Dermis microvascular lymphatic vessel endothelial cell (primary cell): ENCODE measurements around the gene TMEM182. TPM values are rescaled to one million over a fixed set of nuclear protein-coding genes. Genes with fewer than 3 reads are reported as not detected.
A peak's percentile ranks its signal among the peaks of the same experiment; 100 is the strongest.

Experiments
- DNase-seq, 2 donors: peaks; one replicate each; pipeline versions ENCODE4 v3.0.0 to v3.0.0-alpha.2; 2010; ENCODE audit warnings: low read depth in 2 of 2
- total RNA-seq: library from RNA; depleted of rRNA; stranded (reverse); fragments of >200 nt; gene quantifications from 2 replicates; pipeline ENCODE4 v1.2.1, GENCODE V29; 2014

Gene TMEM182, protein sequence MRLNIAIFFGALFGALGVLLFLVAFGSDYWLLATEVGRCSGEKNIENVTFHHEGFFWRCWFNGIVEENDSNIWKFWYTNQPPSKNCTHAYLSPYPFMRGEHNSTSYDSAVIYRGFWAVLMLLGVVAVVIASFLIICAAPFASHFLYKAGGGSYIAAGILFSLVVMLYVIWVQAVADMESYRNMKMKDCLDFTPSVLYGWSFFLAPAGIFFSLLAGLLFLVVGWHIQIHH
- total RNA-seq, result 0.39 and 1.0 TPM in 2 replicates

DNA sequence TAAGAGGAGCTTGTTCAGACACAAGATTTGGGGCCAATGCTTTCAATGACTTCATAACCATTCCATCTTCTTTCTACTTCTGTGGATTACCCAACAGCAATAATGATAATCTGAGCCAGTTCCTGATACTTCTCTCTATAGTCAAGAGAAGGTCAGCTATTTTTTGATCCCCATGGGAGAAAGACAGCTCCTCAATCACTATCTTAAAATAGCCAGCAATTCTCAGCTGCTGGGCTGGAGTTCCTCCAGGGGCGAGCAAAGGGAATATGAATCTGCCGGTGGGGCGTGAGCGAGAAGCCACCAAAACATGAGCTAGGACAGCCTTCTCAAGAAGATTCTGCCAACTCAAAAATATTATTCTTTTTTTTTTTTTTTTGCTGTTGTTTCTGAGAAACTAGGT, at the start of gene TMEM182:
Gene TMEM182 (plus strand): TSS at position 269 of the 400 bp plus-strand sequence. CDS start 187 bp downstream, outside the sequence.
- DNase-seq, result no peak

DNA sequence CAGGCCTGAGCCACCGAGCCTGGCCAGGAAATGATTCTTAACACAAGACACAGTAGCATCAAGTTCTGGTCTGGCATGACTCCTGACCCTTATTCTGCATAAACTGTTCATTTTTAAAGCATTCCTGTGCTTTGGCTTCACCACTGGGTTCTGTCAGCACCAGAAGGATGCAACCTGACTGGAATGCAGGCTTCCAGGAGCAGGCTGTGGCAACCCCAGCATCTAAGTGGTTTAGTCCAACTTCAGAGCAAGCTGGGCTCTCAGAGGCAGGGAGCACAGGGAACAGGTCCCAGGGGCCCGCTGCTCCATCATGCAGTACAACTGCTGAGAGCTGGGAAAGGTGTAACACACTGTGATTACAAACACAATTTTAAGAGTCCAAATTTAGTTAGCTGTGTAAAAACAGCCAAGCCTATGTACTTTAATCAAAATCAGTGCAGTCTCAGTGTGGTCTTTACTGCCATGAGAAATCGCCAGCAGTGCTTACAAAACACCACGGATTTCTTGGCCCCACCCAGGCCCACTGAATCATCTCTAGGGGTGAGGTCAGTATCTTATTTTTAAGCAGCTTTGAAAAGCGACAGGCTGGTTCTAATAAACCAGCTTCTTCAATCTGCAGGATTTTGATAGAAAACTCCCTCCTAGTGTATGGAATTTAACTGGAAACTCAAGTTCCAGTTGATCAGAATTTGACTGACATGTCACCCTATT, 44.4 kb upstream of the TMEM182 start:
- no peak for DNase-seq

DNA sequence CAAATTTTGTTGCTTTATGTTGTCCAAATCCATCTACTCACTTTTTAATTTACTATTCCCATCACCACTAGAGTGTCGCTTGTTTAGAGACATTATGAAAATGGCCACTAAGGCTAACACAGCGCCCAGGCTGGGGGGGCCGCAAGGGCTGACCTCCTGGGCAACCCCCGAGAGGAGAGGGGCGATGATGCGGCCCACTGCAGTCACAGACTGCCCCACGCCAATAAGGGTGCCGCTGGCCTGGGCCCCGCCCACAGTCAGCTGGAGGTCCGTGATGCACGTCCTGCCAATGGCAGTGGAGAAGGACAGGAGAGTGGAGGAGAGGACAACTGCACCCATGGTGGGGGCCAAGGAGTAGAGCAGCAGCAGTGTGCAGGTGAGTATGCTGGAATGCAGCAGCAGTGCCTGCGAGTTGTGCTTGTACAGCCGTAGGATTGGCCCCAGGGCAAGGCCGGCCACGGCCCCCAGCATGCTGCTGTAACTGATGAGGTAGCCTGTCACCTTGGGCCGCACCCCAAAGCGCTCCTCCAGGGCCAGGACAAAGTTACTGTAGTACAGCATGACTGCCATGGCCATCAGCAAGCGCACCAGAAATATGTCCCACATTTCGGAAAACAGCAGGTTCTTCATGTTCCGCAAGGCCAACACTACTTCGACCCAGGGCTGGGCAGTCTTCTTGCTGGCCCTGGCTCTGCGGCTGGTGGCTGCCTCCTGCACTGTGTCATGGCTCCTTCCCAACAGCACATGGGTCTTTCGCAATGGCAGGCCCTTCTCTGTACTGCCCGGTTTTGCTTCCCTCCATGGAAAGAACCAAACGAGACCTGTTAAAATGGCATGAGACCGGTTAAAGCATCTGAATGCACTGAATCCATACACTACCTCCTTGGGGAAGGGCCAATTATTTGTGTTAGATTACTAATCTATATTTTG, 43.2 kb upstream of the TMEM182 start:
- DNase-seq, result no peak

DNA sequence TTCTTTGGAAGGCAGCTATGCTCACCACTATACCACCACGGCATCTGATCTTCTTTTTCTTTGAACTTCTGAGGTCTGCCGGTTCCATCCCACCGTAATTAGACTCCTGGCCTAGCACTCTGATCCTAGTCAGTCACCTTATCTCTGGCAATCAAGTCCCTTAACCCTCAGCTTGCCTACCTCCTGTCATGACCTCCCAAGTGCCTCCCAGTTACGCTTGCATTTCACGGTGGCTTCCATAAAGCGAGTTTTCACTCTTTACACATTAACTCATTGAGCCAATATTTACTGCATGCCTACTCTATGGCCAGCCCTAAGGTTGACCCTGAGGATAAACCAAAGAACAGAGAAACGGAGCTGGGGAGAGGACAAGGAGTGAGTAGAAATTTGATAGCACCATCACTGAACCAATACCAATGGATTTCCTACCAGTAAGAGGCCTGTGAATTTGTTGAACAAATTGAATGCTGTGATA, 37.8 kb upstream of the TMEM182 start:
- DNase-seq, result no peak

DNA sequence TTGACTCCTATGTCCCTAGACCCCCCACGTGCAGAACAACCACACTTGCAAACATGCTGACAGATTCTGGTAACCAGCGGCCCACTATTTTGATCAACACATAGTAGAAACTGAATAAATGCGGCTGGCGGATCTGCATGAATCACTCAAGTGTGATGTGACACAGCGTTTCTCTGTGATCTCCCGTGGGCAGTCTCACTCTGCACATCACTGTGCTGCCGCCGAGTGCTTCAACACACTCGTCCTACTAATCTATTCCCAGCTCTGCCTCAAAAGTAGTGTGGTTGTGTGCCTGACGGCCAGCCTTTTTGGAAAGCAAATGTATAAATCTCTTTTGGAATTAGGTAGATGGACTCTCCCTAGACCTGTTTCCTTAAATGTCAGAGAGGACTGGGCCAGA, 37.3 kb upstream of the TMEM182 start:
- DNase-seq, result no peak

DNA sequence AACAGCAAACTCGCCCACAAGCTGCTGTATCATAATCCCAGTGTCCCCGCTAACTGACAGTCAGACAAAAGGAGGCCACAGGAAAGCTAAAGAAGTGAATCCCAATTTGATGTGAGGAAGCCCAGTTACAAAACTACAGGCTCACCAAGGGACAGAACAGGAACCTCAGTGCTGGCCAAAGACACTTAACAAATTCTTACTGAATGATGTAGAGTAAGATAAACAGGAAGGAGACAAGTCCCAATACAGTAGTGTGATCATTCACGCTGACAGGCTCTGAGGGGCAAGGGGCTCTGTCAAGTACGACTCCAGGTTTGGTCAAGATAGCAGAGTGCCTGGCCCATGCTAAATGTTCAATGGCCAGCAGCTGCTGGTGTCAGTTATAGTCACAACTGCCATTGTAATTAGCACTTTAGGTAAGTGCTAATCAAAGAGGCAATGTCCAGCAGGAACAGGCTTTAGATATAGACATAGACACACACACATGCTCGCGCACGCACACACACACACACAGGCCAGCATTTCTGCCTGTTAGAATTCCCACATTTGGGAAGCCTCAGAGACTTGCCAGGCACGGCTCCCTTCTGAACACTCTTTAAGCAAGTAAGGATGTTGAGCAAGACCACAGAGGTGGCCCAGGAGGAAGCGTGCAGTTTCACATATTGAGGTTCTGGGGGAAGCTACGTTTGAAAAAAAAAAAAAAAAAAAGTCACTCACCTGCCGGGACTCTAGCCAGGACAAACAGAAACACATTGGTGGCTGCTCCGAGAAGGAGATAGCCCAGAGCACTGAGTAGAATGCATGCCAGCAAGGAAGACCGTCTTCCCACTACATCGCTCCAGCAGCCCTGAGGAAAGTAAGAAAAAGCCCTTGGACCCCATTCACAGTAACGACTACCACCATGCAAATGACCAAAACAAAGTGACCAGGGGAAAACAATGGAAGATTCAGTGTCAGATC, 35.4 kb upstream of the TMEM182 start:
- no peak for DNase-seq

DNA sequence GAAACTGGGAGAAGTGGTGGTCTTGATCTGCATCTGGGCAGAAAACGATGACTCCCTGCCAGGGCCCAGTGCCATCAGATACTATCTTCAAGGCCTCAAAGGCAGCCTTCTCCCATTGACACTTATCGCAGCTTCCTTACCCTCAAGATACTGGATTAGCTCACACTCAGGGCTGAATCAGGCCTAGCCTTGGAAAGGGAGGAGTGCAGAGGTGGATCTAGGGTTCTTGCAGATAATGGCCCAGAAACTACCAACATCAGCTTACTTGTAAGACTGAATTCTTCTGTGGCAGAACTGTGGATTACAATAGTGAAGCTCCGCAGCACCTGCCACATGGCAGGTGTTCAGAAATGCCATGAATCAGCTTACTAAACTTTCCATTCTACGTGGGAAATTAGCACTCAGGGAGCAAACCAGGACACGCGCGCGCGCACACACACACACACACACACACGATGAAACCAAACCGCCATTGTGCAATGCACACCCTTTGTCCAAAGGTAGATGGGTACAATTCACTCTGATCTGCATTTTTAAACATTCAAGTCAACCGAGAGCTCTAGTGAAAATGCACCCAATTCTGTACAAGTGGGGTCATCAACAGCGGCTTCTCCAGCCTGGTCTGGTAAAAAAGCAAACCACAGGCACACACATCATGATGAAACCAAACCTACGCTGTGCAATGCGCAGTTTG, 26.3 kb upstream of the TMEM182 start:
- DNase-seq, result no peak

DNA sequence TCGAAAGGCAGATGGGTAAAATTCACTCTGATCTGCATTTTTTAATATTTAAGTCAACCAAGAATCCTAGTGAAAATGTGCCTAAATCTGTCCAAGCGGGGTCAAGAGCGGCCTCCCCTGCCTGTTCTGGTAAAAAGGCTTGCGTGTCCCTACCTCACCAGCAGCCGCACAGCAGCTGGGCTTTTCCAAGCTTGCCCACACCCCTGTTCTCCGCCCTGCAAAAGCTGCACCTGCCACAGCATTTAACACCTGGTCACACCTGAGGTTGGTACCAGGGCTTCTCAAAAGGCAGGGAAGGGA, 25.8 kb upstream of the TMEM182 start:
- no peak for DNase-seq

DNA sequence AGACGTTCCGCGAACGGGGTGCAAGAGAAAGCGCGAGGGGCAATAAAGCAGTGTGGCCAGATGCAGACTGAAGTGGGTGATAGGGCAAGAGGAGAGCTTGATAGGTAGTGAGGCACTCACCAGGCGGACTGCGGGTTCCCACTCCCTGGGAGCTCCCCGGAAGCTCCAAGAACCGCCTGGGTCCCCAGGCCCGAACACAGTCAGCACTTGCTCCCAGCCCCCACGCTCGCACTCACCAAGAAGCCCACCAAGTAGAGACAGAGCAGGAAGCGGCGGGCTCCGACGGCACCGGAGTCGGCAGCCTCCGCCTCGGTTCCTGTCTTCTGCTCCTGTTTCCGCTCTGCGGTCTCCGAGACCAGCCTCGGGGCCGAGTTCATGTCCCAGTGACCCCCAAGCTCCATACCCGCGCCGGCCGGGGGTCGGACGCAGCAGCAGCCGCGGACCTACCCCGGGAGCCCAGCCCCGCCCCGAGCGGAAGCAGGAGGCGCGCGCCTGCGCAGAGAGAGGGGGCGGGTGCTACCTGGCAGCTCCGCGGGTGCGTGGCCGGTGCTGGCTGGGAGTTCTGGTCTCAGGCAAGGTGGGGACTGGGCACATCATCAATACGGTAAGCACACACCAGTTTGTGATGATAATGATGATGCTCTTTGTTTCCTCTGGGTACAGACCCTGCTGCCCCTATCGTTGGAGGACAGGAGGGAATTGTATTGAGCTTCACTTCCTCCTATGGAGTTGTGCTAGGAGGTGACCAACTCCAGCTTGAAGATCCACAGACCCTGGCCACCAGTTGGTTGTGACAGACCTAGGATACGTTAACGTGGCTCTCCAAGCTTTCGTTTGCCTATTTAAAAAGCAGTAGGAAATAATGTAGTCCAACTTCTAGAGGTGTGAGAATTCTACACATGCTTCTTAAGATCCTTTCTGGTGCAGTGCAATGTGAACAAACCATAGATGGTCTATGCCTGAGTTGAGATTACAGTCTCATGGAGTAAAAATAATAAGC, 25.1 kb upstream of the TMEM182 start:
- peak; percentile 28 to 65 for DNase-seq

DNA sequence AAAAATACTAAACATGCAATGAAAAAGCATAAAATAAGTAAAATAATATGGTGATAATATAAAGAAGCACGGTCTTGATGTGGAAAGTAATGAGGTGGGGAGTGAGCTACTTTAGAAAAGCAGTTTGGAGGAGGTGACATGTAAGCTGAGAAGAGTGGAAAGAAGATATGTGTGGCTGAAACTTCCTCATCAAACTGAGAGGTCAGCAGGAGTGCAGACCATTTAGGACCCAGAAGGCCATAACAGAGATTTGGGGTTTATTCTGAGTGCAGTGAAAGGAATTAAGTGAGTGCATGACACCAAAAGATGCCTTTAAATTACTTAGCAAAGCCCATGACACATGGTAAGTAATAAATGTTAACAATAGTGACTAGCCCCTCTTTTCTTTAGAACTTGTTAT, 24.4 kb upstream of the TMEM182 start:
- DNase-seq, result no peak

DNA sequence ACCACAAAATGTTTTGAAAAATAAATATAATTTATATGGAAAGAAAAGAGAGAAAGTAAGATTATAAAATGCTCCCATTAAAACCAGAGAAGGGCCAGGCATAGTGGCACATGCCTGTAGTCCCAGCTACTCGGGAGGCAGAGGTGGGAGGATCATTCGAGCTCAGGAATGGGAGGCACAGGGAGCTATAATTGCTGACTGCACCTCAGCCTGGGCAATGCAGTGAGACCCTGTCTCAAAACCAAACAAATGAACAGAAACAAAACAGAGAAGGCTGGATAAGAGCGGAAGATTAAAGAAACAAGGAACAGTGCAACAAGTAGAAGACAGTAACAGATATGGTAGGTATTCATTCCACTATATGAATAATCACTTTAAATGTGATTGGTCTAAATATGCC, 18.6 kb upstream of the TMEM182 start:
- no peak for DNase-seq

DNA sequence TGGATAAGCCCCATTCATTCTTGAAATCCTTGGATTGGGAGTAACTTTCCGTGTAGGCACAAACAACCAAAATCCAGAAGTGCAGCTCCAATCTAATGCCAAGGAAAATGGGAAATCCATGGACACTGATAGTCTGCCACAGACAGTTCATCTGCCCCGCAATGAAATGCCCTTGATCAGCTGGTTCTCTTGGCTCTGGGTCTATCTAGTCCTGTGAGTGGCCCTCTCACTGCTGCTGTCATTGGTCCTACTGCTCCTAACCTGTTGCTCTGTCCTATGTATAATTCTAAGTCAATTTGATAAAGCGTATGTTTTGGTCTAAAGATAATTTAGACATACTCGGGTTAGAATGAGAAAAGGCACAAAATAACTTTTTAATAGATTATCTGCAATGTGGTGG, 13.7 kb upstream of the TMEM182 start:
- no peak for DNase-seq

DNA sequence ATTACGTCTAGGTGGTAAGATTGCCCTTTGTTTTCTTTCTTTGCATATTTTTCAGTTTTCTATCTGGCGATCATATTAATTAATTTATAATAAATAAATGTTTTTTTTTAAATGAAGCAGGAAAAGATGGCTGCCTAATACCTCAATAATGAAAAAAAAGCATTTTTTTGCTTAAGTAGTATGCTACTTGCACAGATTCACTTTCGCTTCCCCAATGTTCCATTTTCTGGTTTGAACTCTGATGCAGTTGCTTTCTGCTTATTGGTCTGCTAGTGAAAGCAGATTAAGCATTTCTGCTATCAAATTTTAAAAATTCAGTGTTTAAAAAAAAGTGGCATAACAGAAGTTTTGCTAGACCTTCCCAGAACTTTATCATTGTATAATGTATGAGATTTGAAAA, 11.9 kb upstream of the TMEM182 start:
- no peak for DNase-seq

DNA sequence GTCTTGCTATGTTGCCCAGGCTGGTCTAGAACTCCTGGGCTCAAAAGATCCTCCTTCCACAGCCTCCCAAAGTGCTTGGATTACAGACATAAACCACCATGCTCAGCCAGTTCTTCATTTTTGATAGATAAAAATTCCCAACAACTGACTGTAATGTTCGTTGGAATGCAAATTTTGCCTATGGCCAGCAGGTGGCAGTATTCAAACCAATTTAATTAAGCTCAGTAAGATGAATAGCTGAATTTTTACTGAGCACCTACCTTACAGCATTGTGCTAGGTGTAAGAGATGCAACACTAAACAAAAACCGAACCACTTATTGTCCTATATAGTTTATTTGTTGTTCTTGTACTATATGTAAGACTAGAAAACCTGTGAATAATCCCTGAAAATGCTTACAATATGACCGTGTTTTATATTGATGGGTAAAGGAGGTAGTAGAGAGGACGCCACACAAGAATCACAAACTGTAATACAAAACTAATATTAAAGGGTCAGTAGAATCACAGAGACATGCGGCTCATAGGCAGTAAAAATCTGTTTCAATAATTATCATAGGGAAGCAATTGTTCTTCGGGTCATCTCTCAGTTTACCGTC, 8.2 kb upstream of the TMEM182 start:
- DNase-seq, result peak; percentile 28 to 58

DNA sequence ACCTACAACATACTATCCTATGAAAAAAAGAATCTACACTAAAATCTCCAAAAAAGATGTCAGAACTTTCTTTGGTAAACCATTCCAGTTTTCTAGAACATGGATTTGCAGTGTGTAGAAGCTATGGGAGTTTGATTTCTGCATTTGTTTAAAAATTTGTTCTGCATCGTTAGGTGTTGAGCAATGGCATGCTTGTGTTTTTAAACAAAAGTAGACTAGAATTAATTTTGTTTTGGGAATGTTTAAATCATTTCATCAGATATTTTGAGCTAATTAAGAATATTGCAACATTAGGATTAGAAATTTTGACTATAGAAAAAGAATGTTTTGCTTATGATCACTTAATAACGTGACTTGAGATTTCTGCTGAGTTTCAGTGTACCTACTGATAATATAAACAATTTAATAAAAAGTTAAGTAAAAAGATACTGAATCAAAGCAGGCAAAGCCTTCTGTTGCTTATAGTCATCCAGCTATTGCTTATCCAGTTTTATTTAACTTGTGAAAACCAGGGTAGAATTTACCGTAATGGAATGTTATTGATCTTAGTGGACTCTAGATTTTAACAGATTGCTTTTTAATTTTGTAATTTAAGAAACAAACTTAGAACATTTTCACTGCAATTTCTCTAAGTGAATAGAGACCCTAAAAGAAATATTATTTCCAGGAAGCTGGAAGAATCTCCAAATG, 7.2 kb upstream of the TMEM182 start:
- no peak for DNase-seq

DNA sequence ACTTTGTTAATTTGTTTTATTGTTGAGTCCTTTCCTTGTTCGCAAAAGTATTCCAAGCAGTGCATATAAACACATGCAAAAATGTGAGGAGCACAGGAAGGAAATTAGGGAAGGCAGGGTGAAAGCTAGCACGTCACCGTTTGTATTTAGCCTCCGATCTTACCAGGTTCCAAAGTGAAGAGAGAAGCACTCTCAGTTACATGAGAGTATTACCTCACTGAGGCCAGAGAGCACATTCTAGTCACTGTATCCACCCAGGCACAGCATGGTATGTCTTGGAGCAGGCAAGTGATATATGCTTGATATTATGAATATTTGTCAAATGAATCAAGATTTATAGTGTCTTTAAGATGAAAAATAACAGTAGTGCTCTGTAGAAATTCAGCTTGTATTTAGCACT, 6.5 kb upstream of the TMEM182 start:
- DNase-seq, result no peak

DNA sequence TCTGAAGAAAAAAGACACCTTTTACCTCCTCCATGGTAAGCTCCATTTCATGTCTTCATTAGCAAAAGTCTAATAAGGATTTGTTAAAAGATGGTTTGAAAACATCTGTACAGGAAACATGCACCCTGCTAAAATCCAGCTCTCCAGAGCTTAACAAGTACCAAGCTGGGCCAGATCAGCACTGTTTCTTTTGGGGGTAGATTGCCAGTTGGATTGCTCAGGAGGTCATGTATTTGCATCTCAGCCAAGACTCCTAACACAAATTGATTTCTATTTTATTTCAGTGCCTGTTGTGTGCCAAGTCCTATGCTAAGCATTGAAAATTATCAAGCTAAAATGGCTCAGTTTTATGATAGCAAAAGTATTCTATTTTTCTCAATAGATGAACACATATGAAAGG, 3.4 kb upstream of the TMEM182 start:
- no peak for DNase-seq

DNA sequence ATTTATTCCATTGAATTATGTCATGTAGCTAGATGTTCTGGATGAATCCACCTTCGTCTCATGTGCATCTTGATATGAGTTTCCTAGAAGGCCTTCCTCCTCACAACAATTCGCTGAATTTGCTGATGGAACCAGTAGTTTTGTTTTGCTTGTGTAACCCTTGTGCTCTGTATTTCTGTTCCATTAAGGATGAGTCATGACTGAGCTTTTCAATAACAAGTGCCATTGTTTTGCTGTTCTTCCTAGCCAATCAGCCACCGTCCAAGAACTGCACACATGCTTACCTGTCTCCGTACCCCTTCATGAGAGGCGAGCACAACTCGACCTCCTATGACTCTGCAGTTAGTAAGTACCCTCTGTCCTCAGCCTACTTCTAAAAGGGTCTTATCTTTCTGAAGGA, 2.3 kb downstream of the TMEM182 start:
- DNase-seq, result peak; percentile 16 to 55
